GM12891 (cell line): ENCODE data around the gene CACNG1.

ENCODE experiments used
- POLR2A ChIP-seq: IDR thresholded peaks from 2 replicates; pipeline ENCODE4 v1.6.1; 2011; ENCODE audit warnings: low read depth, low read length, control low read depth
- TAF1 ChIP-seq: IDR thresholded peaks from 2 replicates; pipeline ENCODE4 v1.6.1; 2011; ENCODE audit warnings: low read depth, low read length, control low read depth

GRCh38 chr17:67082107-67082506 is 37.8 kb downstream of the CACNG1 start:
- TF ChIP-seq TAF1, result no peak
- TF ChIP-seq POLR2A, result no peak
